ENCODE results near the gene CENPC.
"Not testable (repeated sequence)": the region's sequence is repeated elsewhere in the genome, so short reads cannot be mapped to it uniquely, and the experiment has no call there.

The CENPC gene

DNA sequence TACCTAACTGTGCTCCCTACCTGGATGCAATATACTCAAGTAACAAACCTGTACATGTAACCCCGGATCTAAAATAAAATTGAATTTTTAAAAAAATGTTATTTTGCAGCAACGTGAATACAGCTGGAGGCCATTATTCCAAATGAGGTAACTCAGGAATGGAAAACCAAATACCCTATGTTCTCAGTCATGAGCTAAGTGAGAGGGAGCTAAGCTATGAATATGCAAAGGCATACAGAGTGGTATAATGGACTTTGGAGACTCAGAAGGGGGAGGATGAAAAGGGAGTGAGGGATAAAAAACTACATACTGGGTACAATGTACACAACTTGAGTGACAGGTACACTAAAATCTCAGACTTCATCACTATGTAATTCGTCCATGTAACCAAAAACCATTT is 78.6 kb downstream of the CENPC start:
- ATAC-seq = no peak

DNA sequence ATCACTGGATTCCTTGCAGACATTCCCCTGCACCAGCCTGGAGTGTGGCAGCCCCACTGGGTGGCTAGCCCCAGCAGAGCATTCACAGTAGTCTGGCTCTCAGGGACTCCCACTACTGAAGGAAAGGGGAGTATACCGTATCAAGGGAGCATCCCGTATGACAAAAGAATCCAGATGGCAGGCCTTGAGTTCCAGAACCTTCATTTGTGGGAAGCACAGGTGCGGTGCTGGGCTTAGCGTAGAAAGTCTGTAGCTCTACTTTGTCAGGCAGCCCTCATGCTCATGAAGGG is 79.6 kb downstream of the CENPC start:
- no peak for ATAC-seq

DNA sequence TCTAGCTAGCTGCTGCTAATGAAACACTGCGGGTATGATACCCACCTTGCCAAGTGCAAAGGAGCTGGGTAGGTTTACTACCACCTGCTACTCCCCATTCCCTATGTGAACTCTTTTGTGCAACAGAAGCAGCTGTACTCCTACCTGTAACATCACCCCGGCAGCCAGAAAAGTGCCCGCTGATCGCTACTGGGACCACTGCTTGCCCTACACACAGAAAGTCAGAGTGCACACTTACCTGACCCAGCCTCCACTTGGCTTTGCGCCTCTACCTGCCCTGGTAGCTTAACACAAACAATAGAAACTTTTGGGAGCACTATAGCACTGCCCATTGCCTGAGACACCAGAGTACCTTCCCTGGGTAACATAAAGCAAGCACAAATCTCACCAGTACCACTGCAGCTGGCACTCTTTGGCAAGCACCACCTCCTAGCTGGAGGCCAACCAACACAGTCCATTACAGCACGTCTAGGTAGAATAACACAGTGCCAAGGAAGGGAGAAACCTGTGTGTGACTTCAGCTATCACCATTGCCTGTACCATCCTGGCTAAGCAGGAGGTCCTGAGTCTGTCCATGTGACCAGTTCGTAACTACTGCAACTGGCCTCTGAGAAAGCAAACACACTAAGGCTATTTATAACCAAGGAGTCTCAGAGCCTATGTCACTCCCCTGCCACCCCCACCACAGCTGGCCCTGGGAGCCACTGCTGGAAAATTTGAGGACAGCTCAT is 80.1 kb downstream of the CENPC start:
- no peak for ATAC-seq

- no peak for ATAC-seq
Measured at GRCh38 chr4:67460574-67460973, 84.7 kb downstream of the CENPC start.

GRCh38 chr4:67459164-67459563 is 86.1 kb downstream of the CENPC start:
- ATAC-seq = no peak

DNA sequence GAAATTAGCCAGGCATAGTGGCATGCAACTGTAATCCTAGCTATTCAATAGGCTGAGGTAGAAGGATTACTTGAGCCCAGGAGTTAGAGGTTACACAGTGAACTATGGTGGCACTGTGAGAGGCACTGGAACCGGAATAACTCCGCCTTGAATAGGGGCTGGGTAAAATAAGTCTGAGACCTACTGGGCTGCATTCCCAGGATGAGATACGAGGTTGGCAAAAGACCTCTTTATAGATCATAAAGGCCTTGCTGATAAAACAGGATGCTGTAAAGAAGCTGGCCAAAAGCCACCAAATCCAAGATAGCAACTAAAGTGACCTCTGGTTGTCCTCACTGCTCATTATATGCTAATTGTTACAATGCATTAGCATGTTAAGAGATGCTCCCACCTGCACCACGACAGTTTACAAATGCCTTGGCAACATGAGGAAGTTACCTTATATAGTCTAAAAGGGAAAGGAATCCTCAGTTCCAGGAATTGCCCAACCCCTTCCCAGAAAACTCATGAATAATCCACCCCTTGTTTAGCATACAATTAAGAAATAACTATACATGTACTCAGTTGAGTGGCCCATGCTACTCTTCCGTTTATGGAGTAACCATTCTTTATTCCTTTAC is 88.6 kb downstream of the CENPC start:
- ATAC-seq = no peak

DNA sequence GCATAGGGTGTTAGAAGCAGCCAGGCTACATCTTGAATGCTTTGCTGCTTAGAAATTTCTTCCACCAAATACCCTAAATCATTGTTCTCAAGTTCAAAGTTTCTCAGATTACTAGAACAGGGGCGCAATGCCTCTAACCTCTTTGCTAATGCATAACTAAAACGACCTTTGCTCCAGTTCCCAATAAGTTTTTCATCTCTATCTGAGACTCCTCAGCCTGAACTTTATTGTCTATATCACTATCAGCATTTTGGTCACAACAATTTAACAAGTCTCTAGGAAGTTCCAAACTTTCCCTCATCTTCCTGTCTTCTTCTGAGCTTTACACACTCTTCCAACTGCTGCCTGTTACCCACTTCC is 92.5 kb downstream of the CENPC start:
- not testable (repeated sequence) for ATAC-seq

DNA sequence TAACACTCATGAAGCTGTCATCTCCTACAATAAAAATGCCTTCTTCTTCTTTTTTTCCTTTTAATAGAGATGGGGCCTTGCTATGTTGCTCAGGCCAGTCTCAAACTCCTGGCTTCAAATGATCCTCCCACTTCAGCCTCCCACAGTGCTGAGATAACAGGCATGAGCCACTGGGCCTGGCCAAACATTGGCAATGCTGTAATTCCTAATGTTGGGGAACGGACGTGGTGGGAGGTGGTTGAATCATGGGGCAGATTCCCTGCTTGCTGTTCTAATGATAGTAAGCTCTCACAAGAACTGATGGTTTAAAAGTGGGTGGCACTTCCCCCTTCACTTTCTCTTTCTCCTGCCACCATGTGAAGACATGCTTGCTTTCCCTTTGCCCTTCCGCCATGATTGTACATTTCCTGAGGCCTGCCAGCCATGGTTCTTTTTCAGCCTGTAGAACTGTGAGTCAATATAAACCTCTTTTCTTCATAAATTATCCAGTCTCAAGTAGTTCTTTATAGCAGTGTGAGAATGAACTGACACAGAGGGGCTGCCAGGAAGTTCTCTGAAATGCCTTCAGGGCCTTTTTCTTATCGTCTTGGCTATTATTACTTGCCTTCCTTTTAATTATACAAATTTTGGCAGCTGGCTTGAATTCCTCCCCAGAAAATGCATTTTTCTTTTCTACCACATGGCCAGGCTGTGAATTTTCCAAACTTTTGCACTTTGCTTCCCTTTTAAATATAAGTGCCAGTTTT is 93.0 kb downstream of the CENPC start:
- ATAC-seq = no peak

GRCh38 chr4:67451464-67451863 is 93.8 kb downstream of the CENPC start:
- ATAC-seq = no peak

DNA sequence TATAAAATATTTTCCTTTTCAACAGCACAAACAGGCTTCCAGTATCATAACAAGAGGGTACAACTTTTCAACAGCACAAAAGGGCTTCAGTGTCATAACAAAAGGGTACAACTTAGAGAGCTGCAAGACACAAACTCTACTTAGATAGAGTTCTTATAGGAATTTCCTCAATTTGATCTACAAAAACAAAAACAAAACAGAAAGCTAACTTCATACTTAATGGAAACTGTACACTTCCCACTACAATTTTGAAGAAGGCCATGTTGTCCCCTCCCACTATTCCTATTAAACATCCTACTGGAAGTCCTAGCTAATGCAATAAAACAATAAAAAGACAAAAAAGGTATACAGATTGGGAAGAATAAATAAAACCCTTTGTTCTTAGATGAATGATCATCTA is 96.7 kb downstream of the CENPC start:
- no peak for ATAC-seq

DNA sequence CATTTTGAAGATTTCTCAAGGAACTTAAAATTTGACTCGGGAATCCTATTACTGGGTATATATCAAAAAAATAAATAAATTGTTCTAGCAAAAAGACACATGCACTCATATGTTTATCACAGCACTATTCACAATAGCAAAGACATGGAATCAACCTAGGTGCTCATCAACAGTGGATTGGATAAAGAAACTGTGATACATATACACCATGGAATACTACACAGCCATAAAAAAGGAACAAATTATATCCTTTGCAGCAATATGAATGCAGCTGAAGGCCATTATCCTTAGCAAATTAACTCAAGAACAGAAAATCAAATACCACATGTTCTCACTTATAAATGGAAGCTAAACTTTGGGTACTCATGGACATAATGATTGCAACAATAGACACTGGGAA is 97.4 kb downstream of the CENPC start:
- ATAC-seq = no peak

- no peak for ATAC-seq
Measured at GRCh38 chr4:67446811-67447210, 98.5 kb downstream of the CENPC start.

DNA sequence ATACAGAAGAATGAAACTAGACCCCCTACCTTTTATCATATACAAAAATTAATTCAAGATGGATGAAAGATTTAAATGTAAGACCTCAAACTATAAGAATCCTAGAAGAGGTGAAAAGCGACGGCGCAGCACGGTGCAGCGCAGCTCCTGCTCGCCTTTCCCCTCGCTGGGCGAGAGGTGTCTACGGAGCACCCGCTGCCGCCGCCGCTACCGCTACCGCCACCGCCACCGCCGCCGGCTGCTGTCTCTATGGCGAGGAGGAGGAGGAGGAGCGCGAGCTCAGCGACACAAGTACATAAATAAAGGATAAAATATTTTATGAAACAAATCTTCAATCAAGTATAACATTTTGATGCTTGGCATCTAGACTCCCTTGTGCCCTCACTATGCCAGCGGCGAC is 99.4 kb downstream of the CENPC start:
- ATAC-seq = not testable (repeated sequence)

GRCh38 chr4:67438975-67439374 is 106.3 kb downstream of the CENPC start:
- ATAC-seq = no peak

DNA sequence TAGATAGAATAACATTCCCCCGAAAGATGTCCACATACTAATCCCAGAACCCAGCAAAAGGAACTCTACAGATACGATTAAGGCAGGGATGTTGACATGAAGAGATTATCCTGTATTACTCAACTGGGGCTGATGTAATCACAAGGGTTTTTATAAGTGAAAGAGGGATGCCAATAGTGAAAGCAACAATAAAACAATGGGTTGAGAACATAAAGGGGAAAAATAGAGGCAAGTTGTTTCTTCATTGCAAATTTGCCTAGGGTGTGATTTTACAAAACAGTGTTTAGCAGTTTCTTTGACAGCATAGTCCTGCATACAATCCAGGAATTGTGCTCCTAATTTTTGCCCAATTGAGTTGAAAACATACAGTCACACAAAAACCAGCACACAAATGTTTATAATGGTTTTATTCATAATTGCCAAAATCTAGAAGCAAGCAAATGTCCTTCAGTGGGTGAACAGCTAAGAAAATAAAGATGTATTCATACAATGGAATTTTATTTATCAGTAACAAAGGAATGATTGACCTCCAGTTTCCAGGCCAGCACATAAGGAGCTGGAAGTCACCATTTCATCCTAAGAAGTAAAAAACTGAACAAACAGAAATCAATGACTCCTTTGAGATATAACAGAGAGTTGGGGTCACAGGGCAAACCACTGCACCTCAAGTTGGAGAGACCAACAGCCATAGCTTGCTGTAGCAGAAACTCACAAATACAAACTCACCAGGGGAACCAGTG is 107.2 kb downstream of the CENPC start:
- no peak for ATAC-seq

- no peak for ATAC-seq
Measured at GRCh38 chr4:67436742-67437141, 108.6 kb downstream of the CENPC start.

DNA sequence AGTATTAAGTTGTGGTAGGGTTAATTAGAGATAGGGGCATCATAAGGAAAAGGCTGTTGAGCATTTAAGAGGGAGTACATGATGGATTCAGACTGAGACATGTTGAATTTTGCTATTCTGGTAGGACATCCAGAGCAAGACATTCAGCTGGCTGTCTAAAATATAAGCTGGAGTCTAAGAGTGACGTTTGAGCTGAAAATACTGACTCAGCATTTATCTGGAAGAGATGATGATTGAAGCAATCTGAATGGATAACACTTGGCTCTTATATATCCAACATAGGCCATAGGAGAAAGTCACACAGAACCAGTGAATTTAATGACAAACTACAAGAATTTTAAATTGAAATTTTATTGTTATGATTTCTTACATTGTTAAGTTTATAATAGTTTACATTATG is 114.3 kb downstream of the CENPC start:
- no peak for ATAC-seq

- no peak for ATAC-seq
Measured at GRCh38 chr4:67428819-67429218, 116.5 kb downstream of the CENPC start.

Measured in activated CD4-positive, CD25-positive, alpha-beta regulatory T cell treated with anti-CD3 and anti-CD28 coated beads, Interleukin-2, amount 50 U/mL, for 24 hours (primary cell).